Measurements from ENCODE around the gene GFY.

GRCh38 chr19:49462492-49462891 is 37.3 kb downstream of the GFY start:
- no peak for TF ChIP-seq CTCF (IDR thresholded peaks at IDR 0.05)
- TF ChIP-seq POLR2A (IDR thresholded peaks at IDR 0.05): no peak
